Mucosa of descending colon (tissue), 3 donors: ENCODE measurements around the gene ROBO1. TPM values are rescaled to one million over a fixed set of nuclear protein-coding genes. Genes with fewer than 3 reads are reported as not detected.

Source experiments
- ATAC-seq: fragments of 200-7000 bp; cut with Tn5 transposase; one replicate; pipeline ENCODE4 v1.9.1; 2020; ENCODE audit warnings: mild to moderate bottlenecking, moderate library complexity
- DNase-seq, 3 donors: peaks; one replicate each; pipeline ENCODE4 v3.0.0-alpha.2; 2020
- H3K36me3 ChIP-seq: fragments of 200-600 bp; one replicate; pipeline ENCODE4 v1.8.0; 2021; ENCODE audit warnings: low read depth, mild to moderate bottlenecking
- H3K4me1 ChIP-seq: fragments of 200-600 bp; one replicate; pipeline ENCODE4 v1.8.0; 2021; ENCODE audit warnings: low read depth, mild to moderate bottlenecking
- H3K4me3 ChIP-seq: fragments of 200-600 bp; one replicate; pipeline ENCODE4 v1.8.0; 2021; ENCODE audit warnings: mild to moderate bottlenecking
- H3K9me3 ChIP-seq: fragments of 200-600 bp; one replicate; pipeline ENCODE4 v1.8.0; 2021; ENCODE audit warnings: mild to moderate bottlenecking
- intact Hi-C, 2 donors: fragments of 100-400 bp; cut with DNase I in 1 of 2; cut with micrococcal nuclease in 1 of 2; formaldehyde crosslinking; loops; one replicate each; pipeline versions ENCODE4 v1.11.0 to v1.11.1; 2022; cut with DNase I, micrococcal nuclease
- total RNA-seq, 3 donors: library from RNA; stranded (reverse); fragmentation: NEBNext Ultra II Directional in 2 of 3; extraction: Animal tissue kit (Norgen Biotek cat#: 25700) in 2 of 3; gene quantifications; one replicate each; pipeline versions ENCODE4 v1.2.1 to v1.2.4, GENCODE V29; 2021 to 2023
- TF ChIP-seq, protein P1 (sequence below): fragments of 200-600 bp; IDR thresholded peaks from one replicate; pipeline ENCODE4 v1.8.0; 2022; ENCODE audit warnings: antibody characterized with exemption, mild to moderate bottlenecking
- donor health status: DM: no; HTN: no; CAD: no; lungs with moderate emphysema.
- donor health status: DM: no; HTN: no; CAD: no.
- donor health status: DM: no; HTN: yes; CAD: no.

The ROBO1 gene
- total RNA-seq, 3 donors from 2014 or later: 4.3 to 22.7 (median 10.1) TPM

DNA sequence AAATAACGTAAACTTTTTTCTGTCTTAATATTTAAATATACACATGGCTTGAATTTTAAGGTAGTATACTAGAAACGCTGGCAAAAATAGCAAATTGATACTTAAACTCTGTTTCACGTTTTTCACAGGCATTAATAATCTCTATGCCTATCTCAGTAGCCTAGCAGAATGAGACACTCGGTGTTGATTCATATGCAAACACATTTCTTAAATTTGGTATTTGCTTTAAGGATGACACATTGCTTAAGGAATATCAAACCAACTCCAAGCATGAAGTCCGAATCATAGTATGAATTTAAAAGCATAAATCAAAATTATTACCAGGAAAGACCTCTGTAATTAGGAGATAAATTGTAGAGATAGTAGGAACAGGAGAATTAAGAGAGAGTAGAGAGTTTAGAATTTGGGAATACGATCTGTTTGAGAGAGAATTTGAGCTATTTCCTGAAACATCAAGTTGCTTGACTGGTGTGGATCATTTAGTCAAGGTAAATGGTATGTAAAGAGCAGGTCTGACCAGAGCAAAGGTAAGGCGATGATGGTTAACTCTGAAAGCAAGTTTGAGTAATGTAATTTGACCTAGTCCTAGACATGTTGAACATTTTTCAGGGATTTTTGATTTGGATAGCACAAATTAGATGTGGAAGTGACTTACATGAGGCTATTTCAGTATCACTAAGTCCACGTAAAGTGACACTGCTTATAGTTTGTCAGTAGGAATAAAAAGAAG lies 236.1 kb downstream of the ROBO1 start:
- Histone ChIP-seq H3K4me1 (no peaks in the 10 kb centered on the region), H3K4me3 (no peak overlapping the region), H3K9me3 (no peaks in the 10 kb centered on the region), H3K36me3 (no peaks in the 10 kb centered on the region)
- intact Hi-C loops: no loop called here
- ATAC-seq (no peak), DNase-seq (no peak)
- TF ChIP-seq, protein P1, sequence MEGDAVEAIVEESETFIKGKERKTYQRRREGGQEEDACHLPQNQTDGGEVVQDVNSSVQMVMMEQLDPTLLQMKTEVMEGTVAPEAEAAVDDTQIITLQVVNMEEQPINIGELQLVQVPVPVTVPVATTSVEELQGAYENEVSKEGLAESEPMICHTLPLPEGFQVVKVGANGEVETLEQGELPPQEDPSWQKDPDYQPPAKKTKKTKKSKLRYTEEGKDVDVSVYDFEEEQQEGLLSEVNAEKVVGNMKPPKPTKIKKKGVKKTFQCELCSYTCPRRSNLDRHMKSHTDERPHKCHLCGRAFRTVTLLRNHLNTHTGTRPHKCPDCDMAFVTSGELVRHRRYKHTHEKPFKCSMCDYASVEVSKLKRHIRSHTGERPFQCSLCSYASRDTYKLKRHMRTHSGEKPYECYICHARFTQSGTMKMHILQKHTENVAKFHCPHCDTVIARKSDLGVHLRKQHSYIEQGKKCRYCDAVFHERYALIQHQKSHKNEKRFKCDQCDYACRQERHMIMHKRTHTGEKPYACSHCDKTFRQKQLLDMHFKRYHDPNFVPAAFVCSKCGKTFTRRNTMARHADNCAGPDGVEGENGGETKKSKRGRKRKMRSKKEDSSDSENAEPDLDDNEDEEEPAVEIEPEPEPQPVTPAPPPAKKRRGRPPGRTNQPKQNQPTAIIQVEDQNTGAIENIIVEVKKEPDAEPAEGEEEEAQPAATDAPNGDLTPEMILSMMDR: no peak

GRCh38 chr3:79521221-79521848 lies 246.5 kb downstream of the ROBO1 start:
- Histone ChIP-seq H3K4me1 (no peaks in the 10 kb centered on the region), H3K36me3 (no peaks in the 10 kb centered on the region), H3K4me3 (no peak overlapping the region), H3K9me3 (no peaks in the 10 kb centered on the region)
- peak in 1 of 3 donors; percentile 4 for DNase-seq
- TF ChIP-seq, protein P1: no peak
- ATAC-seq: peak; percentile 26
- intact Hi-C loops: no loop called here

- no peaks in the 10 kb centered on the region for H3K9me3 ChIP-seq
- DNase-seq (peak in 1 of 3 donors; percentile 4), ATAC-seq (no peak)
- intact Hi-C loops: no loop called here
- H3K36me3 ChIP-seq: no peaks in the 10 kb centered on the region
- H3K4me1 ChIP-seq: no peaks in the 10 kb centered on the region
- TF ChIP-seq, protein P1: no peak
- no peak overlapping the region for H3K4me3 ChIP-seq
Observed at GRCh38 chr3:79517766-79518413, 249.9 kb downstream of the ROBO1 start.

DNA sequence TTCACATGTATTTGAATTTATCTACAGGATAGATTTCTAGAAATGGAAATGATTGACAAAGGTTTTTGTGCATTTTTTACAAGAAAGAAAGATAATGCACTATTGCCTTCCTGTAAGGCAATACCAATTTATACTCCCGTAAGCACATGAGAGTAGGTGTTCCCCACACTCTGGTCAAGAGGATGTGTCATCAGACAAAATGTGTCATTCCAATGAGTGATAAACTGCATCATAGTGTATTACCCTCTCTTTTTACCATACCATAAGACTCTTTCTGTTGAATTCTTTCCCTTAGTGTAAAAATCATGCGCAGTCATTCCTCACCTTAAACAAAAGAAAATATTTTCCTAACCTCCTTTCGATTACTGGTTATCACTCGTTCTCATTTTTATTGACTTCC lies 251.0 kb downstream of the ROBO1 start:
- intact Hi-C loops: no loop called here
- Histone ChIP-seq H3K36me3 (no peaks in the 10 kb centered on the region), H3K9me3 (no peaks in the 10 kb centered on the region), H3K4me1 (no peaks in the 10 kb centered on the region), H3K4me3 (no peak overlapping the region)
- ATAC-seq: no peak
- no peak for DNase-seq
- TF ChIP-seq, protein P1: no peak

DNA sequence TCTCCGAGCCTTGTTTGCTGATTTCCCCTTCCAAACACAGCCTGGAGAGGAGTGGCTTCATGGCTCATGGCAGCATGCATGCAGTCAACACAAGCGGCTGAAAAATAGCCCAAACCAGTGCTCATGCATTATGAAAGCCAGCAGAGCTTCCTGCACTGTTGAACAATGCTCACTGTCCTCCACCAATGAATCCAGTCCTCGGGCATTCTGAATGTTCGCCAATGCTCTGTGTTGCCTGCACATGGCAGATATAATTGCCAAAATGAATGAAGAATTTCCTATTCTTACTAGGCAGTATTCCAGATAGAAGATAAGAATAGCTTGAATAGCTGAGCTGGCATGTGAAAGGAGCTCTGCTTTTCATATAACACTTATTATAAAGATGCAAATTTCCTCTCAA lies 252.7 kb downstream of the ROBO1 start:
- H3K9me3 ChIP-seq: no peaks in the 10 kb centered on the region
- TF ChIP-seq, protein P1: no peak
- intact Hi-C loops: no loop called here
- ATAC-seq (no peak), DNase-seq (no peak)
- no peaks in the 10 kb centered on the region for H3K36me3 ChIP-seq
- no peak overlapping the region for H3K4me3 ChIP-seq
- no peaks in the 10 kb centered on the region for H3K4me1 ChIP-seq
